GM04503 (cell line): ENCODE measurements around the gene SLC2A3.
"Not testable (repeated sequence)": the region's sequence is repeated elsewhere in the genome, so short reads cannot be mapped to it uniquely, and the experiment has no call there.

Experiments
- DNase-seq: peaks from one replicate; pipeline ENCODE4 v3.0.0-alpha.2; 2012; ENCODE audit warnings: low read depth

SLC2A3 gene

DNA sequence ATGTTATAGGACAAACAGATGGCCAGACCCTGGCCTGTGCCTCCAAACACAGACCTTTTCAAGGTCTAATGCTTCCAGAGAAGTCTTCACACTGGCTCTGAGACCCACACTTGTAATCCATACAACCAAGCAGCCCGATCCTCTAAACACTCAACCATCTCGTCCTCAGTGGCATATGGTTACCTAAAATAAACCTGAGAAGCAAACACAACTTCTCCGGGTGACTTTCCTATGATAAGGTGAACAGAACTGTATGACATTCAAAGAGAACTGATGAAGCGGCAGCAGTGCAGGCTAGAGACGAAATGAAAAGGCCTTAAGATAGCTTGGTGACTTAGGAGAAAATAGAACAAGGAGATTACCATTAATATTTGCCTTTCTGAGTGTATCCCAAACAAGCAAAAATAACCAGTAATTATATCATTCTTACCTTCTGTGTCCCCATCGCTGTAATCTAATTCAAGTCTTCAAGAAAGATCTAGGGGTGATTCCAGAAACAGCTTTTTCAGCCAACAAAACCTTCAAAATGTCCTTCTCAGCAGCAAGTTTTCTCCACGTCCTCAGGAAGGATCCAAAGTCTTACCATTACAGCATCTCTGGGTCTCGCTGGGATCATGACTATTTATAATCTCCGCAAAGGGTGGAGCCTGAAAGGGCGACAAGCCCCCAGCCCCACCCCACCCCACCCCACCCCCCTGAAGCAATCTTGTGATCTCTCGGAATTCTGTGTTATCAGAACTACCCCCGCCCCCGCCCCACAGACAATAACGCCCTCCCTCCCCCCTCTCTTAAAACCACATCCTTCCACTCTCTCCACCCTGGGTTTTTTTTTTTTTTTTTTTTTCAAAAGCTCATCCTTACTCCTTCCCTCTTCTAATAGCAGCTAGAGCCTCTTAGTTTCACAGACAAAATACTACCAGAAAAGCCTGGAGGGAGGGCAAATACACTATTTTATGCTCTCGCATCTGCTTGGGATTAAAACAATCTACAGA is at the start of gene SLC2A3:
Gene SLC2A3, minus strand, starts transcription at position 598 of the 992 bp plus-strand sequence. Its CDS starts 153 bp downstream, at position 445.
- DNase-seq, result peak; percentile 69

DNA sequence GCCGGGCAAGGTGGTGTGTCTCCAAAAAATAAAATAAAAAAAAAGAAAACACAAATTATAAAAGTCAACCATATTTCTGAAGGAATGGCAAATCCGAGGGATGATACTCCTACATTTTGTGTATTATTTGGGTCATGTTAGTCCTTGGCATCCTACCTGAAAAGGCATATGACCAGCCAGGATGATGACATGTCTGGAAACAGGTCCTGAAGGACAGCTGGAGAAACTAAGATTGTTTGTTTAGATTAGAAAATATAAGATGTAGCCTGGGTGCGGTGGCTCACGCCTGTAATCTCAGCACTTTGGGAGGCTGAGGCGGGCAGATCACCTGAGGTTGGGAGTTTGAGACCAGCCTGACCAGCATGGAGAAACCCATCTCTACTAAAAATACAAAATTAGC is 48.9 kb upstream of the SLC2A3 start:
- DNase-seq, result no peak

DNA sequence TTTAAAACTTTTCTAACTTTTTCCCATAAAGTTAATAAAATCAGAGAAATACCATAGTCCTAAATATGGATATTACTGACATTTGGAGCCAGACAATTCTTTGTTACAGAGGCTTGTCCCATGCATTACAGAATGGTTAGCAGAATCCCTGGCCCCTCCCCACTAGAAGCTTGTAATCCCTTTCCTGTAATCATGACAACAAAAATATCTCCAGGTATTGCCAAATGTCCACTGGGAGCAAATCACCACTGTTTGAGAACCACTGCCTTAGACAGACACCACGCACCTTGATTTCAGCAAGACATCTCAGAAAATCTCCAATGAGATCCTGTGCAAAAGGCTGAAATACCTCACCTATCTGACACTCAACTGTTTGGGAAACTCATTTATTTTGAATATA is 47.5 kb upstream of the SLC2A3 start:
- DNase-seq, result not testable (repeated sequence)

- not testable (repeated sequence) for DNase-seq
Observed at GRCh38 chr12:7983019-7983418, 47.0 kb upstream of the SLC2A3 start.

DNA sequence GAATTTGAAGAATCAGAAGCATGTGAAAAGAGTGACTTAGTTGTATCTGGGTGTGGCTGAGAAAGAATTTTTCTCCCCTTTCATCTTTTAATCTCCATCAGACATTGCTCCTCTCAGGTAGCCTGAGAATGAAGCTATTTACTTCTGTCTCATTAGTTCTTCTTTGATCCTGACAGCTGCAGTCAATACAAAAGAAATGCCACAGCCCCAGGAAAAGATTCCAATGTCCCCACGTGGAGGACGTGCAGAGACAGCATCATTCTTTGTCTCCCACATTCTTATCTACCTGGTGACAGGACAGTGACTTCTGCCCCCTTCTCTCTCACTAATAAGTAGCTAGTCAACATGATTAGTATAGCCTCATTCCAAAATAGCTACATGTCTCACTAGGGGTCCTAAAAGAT is 46.3 kb upstream of the SLC2A3 start:
- not testable (repeated sequence) for DNase-seq

GRCh38 chr12:7981446-7981845 is 45.5 kb upstream of the SLC2A3 start:
- DNase-seq, result no peak

GRCh38 chr12:7977351-7978124 is 41.6 kb upstream of the SLC2A3 start:
- not testable (repeated sequence) for DNase-seq

GRCh38 chr12:7973457-7973825 is 37.5 kb upstream of the SLC2A3 start:
- no peak for DNase-seq

- DNase-seq, result no peak
Observed at GRCh38 chr12:7972734-7973456, 36.9 kb upstream of the SLC2A3 start.

DNA sequence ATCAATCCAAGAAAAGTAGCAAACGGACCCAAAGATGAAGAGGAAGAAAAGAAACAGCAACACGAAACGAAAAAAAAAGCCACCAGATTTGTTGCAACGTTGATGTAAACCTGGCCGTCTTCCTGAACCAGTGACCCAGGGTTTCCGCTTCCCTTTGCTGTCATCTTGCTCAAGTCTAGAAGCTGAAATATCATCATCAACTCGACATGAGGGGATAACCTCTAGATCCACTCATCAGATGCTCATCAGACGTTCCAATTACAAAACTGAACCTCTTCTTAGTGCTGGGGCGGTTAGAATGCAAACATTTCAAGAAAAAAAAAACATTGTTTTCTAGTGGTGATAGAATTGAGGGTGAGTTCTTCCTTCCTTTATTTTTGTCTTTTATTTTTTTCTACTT is 36.3 kb upstream of the SLC2A3 start:
- not testable (repeated sequence) for DNase-seq

DNA sequence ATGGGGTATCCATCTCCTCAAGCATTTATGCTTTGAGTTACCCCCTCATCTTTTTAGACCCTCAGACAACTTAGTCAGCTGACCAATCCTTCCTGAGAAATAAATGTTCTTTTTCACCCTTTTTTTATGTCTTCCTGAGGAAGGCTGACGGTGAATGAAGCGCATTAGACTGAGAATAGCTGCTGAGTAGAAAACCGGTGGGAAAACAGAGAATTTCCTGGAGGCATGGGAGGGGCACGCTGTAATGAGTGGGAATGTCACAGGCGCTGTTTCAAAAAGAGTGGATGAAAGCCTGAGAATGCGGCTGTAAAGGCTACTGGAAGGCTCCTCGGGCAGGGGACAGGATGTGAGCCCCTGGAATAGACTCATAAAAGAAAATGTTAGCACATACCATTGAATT is 35.8 kb upstream of the SLC2A3 start:
- not testable (repeated sequence) for DNase-seq

DNA sequence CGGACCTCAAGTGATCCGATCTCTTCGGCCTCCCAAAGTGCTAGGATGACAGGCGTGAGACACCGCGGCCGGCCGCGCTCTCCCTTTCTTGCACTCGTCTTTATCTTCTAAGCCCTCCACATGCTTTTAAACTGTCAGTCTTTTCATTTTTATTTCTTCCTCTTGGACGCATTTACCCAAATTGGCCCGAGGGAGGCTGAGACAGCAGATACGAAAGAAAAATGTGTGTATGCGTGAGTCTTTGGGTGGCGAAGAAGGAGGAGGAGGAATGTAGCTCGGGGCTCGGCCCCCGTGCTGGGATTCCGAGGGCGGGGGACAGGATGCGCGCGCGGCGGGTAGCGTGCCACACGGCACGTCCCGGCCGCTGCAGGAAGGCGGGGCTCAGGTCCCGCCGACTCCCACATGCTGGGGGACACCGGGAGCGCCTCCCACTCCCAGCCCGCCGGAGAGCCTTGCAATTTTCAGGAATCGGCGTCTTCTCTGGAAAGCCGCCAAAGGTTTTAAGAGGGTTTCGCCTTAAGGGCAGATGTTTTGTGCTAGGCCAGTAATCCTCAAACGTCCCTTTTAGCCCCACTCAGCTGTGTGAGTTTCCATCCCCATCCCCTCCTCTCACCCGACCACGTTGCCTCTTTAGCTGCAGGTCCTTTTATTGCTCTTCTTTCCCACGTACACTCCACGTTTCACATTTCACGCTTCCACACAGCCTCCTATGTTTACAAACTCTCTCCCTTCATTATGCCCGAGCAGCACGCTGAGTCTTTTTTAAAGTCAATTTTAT is 34.7 kb upstream of the SLC2A3 start:
- DNase-seq, result peak; percentile 91

DNA sequence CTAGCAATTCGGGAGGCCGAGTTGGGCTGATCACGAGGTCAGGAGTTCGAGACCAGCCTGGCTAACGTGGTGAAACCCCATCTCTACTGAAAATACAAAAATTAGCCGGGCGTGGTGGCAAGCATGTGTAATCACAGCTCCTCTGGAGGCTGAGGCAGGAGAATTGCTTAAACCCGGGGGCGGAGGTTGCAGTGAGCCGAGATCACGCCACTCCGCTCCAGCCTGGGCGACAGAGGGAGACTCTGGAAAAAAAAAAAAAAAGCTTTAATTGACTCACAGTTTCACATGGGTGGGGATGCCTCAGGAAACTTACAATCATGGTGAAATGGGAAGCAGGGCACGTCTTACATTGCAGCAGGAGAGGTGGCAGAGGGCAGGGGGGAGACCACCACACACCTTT is 30.6 kb upstream of the SLC2A3 start:
- no peak for DNase-seq

DNA sequence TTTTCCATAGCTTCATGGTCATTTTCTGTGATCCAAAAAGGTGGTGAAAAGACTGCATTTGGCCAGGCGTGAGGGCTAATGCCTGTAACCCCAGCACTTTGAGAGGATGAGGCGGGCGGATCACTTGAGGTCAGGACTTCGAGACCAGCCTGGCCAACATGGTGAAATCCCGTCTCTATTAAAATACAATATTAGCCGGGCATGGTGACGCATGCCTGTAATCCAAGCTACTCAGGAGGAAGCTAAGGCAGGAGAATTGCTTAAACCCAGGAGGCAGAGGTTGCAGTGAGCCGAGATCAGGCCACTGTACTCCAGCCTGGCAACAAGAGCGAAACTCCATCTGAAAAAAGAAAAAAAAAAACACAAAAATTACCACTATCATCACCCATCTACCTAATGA is 28.7 kb upstream of the SLC2A3 start:
- not testable (repeated sequence) for DNase-seq

GRCh38 chr12:7961395-7962178 is 25.6 kb upstream of the SLC2A3 start:
- no peak for DNase-seq

DNA sequence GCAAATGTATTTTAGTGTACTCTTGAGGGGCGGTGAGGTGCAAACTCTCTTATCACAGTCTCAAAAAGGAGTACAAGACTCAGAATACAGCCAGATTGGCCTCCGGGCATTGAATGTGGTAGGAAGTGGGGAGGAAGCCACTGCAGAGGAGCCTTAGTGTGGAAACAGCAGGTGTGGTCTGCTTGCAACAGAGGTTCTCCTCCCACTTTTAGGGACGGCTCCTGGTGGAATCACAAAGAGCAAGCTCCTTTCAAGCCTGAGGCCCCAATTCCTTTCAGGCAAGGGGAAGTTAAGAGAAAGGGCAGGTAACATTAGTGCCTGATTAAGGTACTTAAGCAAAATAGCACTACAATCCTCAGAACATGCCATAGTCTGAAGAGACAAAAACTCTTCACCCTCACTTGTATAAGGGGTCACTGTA is 23.7 kb upstream of the SLC2A3 start:
- no peak for DNase-seq

DNA sequence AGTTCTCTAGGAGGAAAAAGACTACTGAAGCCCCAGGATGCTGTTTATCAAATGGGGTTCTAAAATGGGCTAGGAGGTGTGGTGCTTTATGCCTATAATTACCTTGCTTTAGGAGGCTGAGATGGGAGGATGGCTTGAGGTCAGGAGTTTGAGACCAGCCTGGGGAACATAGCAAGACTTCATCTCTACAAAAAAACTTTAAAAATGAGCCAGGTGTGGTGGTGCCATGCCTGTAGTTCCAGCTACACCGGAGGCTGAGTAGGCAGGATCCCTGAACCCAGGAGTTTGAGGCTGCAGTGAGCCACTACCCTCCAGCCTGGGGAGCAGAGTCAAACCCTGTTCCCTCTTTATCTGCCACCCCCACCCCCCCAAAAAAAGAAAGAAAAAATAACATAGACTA is 23.3 kb upstream of the SLC2A3 start:
- no peak for DNase-seq

DNA sequence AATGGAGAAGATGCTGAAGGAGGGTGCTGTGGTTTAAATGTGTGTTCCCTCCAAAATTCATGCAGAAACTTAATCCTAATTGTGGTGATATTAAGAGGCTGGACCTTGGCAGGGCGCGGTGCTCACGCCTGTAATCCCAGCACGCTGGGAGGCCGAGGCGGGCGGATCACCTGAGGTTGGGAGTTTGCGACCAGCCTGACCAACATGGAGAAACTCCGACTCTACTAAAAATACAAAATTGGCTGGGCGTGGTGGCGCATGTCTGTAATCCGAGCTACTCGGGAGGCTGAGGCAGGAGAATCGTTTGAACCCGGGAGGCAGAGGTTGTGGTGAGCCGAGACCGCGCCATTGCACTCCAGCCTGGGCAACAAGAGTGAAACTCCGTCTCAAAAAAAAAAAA is 18.9 kb upstream of the SLC2A3 start:
- DNase-seq, result not testable (repeated sequence)

DNA sequence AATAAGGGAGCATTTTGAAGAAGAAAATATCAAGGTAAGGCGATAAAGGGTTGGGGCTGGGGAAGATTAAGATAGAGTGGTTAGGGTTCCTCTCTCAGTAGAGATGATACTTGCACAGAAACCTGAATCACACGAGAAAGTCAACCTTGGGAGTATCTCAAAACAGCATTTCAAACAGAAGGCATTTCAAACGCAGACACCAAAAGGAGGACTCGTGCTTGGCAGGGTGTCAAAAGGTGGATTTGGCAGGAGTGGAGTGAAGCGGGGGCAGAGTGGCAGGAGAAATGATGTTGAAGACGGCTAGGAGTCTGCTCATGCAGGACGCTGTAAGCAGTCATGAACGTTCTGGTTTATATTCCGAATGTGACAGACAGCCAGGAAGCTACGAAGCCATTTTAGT is 18.4 kb upstream of the SLC2A3 start:
- not testable (repeated sequence) for DNase-seq

- DNase-seq, result not testable (repeated sequence)
Observed at GRCh38 chr12:7953912-7954311, 17.9 kb upstream of the SLC2A3 start.

GRCh38 chr12:7951671-7952070 is 15.7 kb upstream of the SLC2A3 start:
- no peak for DNase-seq
